ENCODE results near the gene HMOX1. TPM values are rescaled to one million over a fixed set of nuclear protein-coding genes. Genes with fewer than 3 reads are reported as not detected.
"Not testable (repeated sequence)": the region's sequence is repeated elsewhere in the genome, so short reads cannot be mapped to it uniquely, and the experiment has no call there.

Gene HMOX1
- polyA plus RNA-seq, 1 donor from 2014 or later: 28.7 TPM

GRCh38 chr22:35381424-35382009 lies 621 bp downstream of the HMOX1 start:
- peak overlapping the region in 2 of 3 donors; percentile 59 to 74 for H3K27ac Mint-ChIP-seq
- H3K4me3 Mint-ChIP-seq: peak overlapping the region; percentile 82 to 95 (median 88)

DNA sequence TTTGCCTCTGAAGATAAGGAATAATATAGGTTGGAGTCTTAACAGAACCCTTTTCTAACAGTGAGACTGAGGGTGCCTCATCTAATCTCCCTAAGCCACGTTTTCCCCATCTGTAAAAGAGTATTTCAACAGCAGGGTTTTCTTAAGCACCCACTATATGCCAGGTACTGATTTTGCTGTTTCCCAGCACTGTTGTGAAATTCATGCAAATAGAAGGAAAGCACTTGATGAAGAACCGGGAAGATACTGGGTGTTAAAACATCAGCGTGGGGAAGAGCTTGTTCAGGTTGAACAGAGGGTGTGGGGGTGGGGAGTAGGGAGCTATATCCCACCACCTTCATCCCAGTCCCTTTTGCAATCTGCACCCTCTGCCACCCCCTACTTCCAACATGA lies 2.8 kb downstream of the HMOX1 start:
- Mint-ChIP-seq H3K9me3 (no peaks in the 10 kb centered on the region), H3K27me3 (peaks cover 2% of the 10 kb centered on the region), H3K27ac (no peak overlapping the region), H3K4me1 (peaks cover 11 to 26% (median 20%) of the 10 kb centered on the region in 3 donors), H3K36me3 (no peaks in the 10 kb centered on the region), H3K4me3 (no peak overlapping the region)

More at GRCh38 chr22:35381424-35382009, 621 bp downstream of the HMOX1 start:
- Mint-ChIP-seq H3K27me3 (peaks cover 2% of the 10 kb centered on the region), H3K9me3 (no peaks in the 10 kb centered on the region), H3K4me1 (peaks cover 26 to 41% (median 32%) of the 10 kb centered on the region in 3 donors), H3K36me3 (no peaks in the 10 kb centered on the region)

GRCh38 chr22:35384527-35384926 lies 3.6 kb downstream of the HMOX1 start:
- Mint-ChIP-seq H3K4me1 (peaks cover 11 to 22% (median 19%) of the 10 kb centered on the region in 3 donors), H3K9me3 (no peaks in the 10 kb centered on the region), H3K36me3 (no peaks in the 10 kb centered on the region), H3K4me3 (peak overlapping the region in 2 of 4 donors; percentile 20 to 47), H3K27me3 (peaks cover 2% of the 10 kb centered on the region), H3K27ac (no peak overlapping the region)

DNA sequence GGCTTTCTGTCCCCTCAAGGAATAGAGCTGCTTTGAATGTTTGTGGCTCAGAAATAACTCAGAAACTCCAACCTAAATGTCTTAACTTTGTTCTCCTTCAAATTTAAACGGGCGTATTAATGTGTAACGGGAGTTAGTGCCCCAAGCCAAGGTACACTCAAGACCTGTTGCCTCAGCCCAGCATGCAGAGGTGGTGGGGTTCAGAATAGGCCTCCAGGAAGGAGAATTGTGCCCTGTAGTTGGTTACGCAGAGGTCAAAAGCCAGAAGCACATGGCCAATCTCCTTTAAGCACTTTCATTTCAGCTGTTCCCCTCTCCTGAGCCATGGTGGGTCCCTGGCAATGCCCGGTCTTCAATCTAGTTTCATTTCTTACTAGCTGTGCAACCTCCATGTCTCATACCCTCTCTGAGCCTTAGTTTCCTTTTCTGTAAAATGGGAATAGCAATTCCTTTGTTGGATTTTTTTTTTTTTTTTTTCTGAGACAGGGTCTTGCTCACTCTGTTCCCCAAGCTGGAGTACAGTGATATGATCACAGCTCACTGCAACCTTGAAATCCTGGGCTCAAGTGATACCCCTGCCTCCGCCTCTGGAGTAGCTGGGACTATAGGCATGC lies 4.2 kb downstream of the HMOX1 start:
- Mint-ChIP-seq H3K27ac (no peak overlapping the region), H3K4me1 (peaks cover 11 to 18% (median 16%) of the 10 kb centered on the region in 3 donors), H3K27me3 (peaks cover 2% of the 10 kb centered on the region), H3K36me3 (no peaks in the 10 kb centered on the region), H3K4me3 (peak overlapping the region in 1 of 4 donors; percentile 20), H3K9me3 (no peaks in the 10 kb centered on the region)

- H3K4me3 Mint-ChIP-seq: no peak overlapping the region
- H3K27me3 Mint-ChIP-seq: no peaks in the 10 kb centered on the region
- H3K4me1 Mint-ChIP-seq: peaks cover 2 to 16% (median 7%) of the 10 kb centered on the region in 3 donors
- H3K27ac Mint-ChIP-seq: no peak overlapping the region
- H3K36me3 Mint-ChIP-seq: no peaks in the 10 kb centered on the region
- no peaks in the 10 kb centered on the region for H3K9me3 Mint-ChIP-seq
These were observed 5.9 kb downstream of the HMOX1 start for GRCh38 chr22:35386670-35387288.

DNA sequence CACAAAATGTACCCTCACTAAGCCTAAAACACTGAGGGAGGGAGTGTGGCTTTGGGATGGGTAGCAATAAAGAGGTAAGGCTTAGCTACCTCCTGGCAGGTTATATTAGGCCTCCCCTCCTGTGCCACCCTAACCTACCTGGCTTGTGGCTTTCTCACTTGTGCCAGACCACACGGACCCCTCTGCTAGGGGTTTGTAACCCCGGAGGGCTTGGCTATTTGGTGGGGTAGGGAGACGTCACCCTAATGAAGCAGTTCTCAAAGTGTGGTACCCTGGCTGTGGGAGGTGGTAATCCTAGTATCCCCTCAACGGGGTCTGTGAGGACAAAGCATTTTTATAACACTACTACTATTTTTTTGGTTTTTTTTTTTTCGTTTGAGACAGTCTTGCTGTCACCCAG lies 10.0 kb downstream of the HMOX1 start:
- peaks cover 11 to 21% (median 11%) of the 10 kb centered on the region in 3 donors for H3K4me1 Mint-ChIP-seq
- H3K27me3 Mint-ChIP-seq: no peaks in the 10 kb centered on the region
- no peak overlapping the region for H3K4me3 Mint-ChIP-seq
- H3K9me3 Mint-ChIP-seq: no peaks in the 10 kb centered on the region
- H3K27ac Mint-ChIP-seq: no peak overlapping the region
- peaks cover 2% of the 10 kb centered on the region for H3K36me3 Mint-ChIP-seq

- H3K9me3 Mint-ChIP-seq: no peaks in the 10 kb centered on the region
- peaks cover 17 to 31% (median 18%) of the 10 kb centered on the region in 3 donors for H3K4me1 Mint-ChIP-seq
- H3K36me3 Mint-ChIP-seq: peaks cover 2% of the 10 kb centered on the region
- peak overlapping the region; percentile 80 to 83 (median 82) for H3K27ac Mint-ChIP-seq
- peak overlapping the region in 3 of 4 donors; percentile 59 to 62 (median 60) for H3K4me3 Mint-ChIP-seq
- no peaks in the 10 kb centered on the region for H3K27me3 Mint-ChIP-seq
These were observed 11.5 kb downstream of the HMOX1 start for GRCh38 chr22:35392357-35392756.

DNA sequence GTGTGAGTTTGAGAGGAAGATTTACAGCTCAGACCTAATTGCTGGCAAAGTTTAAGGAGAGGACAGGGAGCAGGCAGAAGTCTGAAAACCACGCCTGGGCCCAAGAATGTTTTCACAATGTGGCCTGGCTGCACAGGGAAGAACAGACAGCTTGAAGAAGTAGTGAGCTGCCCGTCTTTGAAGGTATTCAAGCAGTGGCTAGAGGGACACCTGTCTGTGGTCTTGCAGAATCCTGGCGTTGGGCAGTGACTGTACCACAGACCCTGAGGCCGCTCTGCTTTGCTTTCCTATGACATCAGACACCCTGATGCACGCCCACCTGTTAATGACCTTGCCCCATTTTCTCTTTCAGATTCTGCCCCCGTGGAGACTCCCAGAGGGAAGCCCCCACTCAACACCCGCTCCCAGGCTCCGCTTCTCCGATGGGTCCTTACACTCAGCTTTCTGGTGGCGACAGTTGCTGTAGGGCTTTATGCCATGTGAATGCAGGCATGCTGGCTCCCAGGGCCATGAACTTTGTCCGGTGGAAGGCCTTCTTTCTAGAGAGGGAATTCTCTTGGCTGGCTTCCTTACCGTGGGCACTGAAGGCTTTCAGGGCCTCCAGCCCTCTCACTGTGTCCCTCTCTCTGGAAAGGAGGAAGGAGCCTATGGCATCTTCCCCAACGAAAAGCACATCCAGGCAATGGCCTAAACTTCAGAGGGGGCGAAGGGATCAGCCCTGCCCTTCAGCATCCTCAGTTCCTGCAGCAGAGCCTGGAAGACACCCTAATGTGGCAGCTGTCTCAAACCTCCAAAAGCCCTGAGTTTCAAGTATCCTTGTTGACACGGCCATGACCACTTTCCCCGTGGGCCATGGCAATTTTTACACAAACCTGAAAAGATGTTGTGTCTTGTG lies 12.5 kb downstream of the HMOX1 start:
- H3K4me1 Mint-ChIP-seq: peaks cover 19 to 33% (median 22%) of the 10 kb centered on the region in 3 donors

GRCh38 chr22:35394011-35394312 lies 13.1 kb downstream of the HMOX1 start:
- H3K36me3 Mint-ChIP-seq: peaks cover 2% of the 10 kb centered on the region
- no peaks in the 10 kb centered on the region for H3K27me3 Mint-ChIP-seq
- H3K27ac Mint-ChIP-seq: peak overlapping the region in 2 of 3 donors; percentile 76 to 82
- H3K9me3 Mint-ChIP-seq: no peaks in the 10 kb centered on the region
- peaks cover 21 to 33% (median 22%) of the 10 kb centered on the region in 3 donors for H3K4me1 Mint-ChIP-seq
- H3K4me3 Mint-ChIP-seq: peak overlapping the region in 2 of 4 donors; percentile 23 to 72

More for the DNA sequence above, 12.5 kb downstream of the HMOX1 start:
- Mint-ChIP-seq H3K36me3 (peaks cover 2% of the 10 kb centered on the region), H3K4me3 (peak overlapping the region in 2 of 4 donors; percentile 23 to 72), H3K9me3 (no peaks in the 10 kb centered on the region), H3K27ac (peak overlapping the region in 2 of 3 donors; percentile 76 to 82), H3K27me3 (no peaks in the 10 kb centered on the region)

GRCh38 chr22:35394810-35395563 lies 14.1 kb downstream of the HMOX1 start:
- peak overlapping the region in 1 of 4 donors; percentile 16 for H3K4me3 Mint-ChIP-seq
- peak overlapping the region in 1 of 3 donors; percentile 33 for H3K27ac Mint-ChIP-seq
- H3K36me3 Mint-ChIP-seq: peaks cover 2% of the 10 kb centered on the region
- H3K9me3 Mint-ChIP-seq: no peaks in the 10 kb centered on the region
- no peaks in the 10 kb centered on the region for H3K27me3 Mint-ChIP-seq
- H3K4me1 Mint-ChIP-seq: peaks cover 24 to 42% (median 26%) of the 10 kb centered on the region in 3 donors

DNA sequence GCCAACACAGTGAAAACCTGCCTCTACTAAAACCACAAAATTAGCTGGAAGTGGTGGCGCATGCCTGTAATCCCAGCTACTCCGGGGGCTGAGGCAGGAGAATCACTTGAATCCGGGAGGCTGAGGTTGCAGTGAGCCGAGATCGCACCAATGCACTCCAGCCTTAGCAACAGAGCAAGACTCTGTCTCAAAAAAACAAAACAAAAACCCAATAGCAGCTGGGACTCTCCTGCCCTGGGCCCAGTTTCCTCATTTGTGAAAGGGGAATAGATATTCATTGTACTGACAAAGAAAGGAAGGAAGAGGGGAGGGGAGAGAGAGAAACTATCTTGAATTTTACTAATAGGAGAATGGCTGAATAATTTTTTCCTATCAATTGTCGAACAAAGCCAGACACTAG lies 15.7 kb downstream of the HMOX1 start:
- Mint-ChIP-seq H3K4me1 (peaks cover 31 to 51% (median 36%) of the 10 kb centered on the region in 3 donors), H3K27ac (peak overlapping the region; percentile 90 to 99 (median 97)), H3K4me3 (peak overlapping the region in 3 of 4 donors; percentile 78 to 91 (median 90))
- not testable (repeated sequence) for H3K36me3 Mint-ChIP-seq, H3K27me3 Mint-ChIP-seq, H3K9me3 Mint-ChIP-seq

GRCh38 chr22:35397095-35397904 lies 16.4 kb downstream of the HMOX1 start:
- Mint-ChIP-seq H3K36me3 (peaks cover 2% of the 10 kb centered on the region), H3K27me3 (no peaks in the 10 kb centered on the region), H3K4me1 (peaks cover 29 to 50% (median 35%) of the 10 kb centered on the region in 3 donors), H3K4me3 (peak overlapping the region; percentile 12 to 91 (median 84)), H3K27ac (peak overlapping the region; percentile 90 to 99 (median 97)), H3K9me3 (no peaks in the 10 kb centered on the region)

GRCh38 chr22:35398591-35398973 lies 17.7 kb downstream of the HMOX1 start:
- Mint-ChIP-seq H3K27ac (peak overlapping the region; percentile 96 to 100 (median 99)), H3K4me3 (peak overlapping the region; percentile 81 to 100 (median 98)), H3K27me3 (no peaks in the 10 kb centered on the region), H3K36me3 (peaks cover 2% of the 10 kb centered on the region), H3K4me1 (peaks cover 29 to 45% (median 33%) of the 10 kb centered on the region in 3 donors), H3K9me3 (no peaks in the 10 kb centered on the region)
